ENCODE results near the gene SPG7. TPM values are rescaled to one million over a fixed set of nuclear protein-coding genes. Genes with fewer than 3 reads are reported as not detected.

SPG7 gene
- total and polyA plus RNA-seq, 5 experiments from 2014 or later, result 44.8 to 169 (median 58.2) TPM

DNA sequence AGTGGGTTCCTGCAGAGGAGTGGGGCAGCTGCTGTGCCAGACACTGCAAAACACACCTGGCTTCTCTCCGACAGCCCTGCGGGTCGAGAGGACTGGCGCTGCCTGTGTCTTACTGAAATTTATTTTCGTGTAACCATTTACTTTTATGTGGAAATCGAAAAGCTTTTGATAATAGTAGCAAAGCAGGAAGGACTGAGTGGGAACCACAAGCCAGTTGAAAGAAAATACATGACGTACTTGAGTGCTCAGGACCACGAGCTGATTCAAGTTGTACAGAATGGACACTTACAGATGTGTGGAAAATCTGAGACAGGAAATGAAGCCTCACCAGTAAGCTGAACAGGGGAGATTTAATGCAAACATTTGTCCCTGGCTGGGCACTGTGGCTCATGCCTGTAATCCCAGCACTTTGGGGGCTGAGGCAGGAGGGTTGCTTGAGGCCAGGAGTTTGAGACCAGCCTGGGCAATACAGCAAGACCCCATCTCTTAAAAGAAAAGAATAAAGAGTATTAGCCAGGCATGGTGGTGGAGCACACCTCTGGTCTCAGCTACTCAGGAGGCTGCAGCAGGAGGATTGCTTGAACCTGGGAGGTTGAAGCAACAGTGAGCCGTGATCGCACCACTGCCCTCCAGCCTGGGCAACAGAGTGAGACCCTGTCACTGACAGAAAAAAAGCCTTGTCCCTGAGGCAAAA, 41.0 kb downstream of the SPG7 start:
- ATAC-seq (peak; percentile 90 to 94), DNase-seq (peak in 7 of 10 donors; percentile 24 to 82 (median 61))
- Mint-ChIP-seq H3K9me3 (no peaks in the 10 kb centered on the region), H3K4me1 (peaks cover 9 to 35% (median 24%) of the 10 kb centered on the region in 4 donors), H3K36me3 (peaks cover 0 to 52% (median 8%) of the 10 kb centered on the region in 3 donors), H3K27me3 (no peaks in the 10 kb centered on the region), H3K4me3 (peak overlapping the region; percentile 33 to 91 (median 78)), H3K27ac (peak overlapping the region; percentile 86 to 99 (median 96))
- POLR2A ChIA-PET, result interaction anchor here (0.6 to 2.5 kb wide), 13 partner anchors 9 to 1118 kb away, joined by 3 to 15 read pairs (median 4); partner anchors contain the start of genes RPL13 and SPG7

DNA sequence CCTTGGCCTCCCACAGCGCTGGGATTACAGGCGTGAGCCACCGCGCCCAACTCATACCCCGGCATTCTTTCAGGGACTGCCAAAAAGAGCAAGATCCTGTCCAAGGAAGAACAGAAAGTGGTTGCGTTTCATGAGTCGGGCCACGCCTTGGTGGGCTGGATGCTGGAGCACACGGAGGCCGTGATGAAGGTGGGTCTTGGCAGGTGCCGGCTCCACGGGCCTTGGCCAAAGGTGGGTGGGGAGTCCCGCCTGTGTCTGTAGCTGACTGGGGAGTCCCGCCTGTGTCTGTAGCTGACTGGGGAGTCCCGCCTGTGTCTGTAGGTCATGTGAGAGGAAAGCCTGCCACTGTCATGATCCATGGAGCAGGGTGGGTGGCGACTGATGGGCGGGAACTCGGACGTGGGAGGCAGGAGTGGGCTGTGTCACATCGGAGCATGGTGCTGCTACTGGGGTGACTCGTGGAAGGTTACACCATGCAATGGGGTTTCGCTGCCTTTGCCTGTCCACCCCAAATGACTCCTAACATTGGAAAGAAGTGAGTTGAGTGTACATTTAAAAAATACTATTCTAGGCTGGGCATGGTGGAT, 42.3 kb downstream of the SPG7 start:
- ATAC-seq (no peak), DNase-seq (no peak)
- Mint-ChIP-seq H3K9me3 (no peaks in the 10 kb centered on the region), H3K4me3 (peak overlapping the region in 1 of 10 donors; percentile 76), H3K36me3 (peaks cover 0 to 55% (median 8%) of the 10 kb centered on the region in 3 donors), H3K27me3 (no peaks in the 10 kb centered on the region), H3K4me1 (peaks cover 9 to 35% (median 24%) of the 10 kb centered on the region in 4 donors), H3K27ac (peak overlapping the region in 8 of 10 donors; percentile 15 to 98 (median 60))
- POLR2A ChIA-PET, result interaction anchor here (0.6 to 2.5 kb wide), 2 partner anchors 9 to 43 kb away, joined by 3 to 13 read pairs; partner anchors contain the start of gene SPG7

DNA sequence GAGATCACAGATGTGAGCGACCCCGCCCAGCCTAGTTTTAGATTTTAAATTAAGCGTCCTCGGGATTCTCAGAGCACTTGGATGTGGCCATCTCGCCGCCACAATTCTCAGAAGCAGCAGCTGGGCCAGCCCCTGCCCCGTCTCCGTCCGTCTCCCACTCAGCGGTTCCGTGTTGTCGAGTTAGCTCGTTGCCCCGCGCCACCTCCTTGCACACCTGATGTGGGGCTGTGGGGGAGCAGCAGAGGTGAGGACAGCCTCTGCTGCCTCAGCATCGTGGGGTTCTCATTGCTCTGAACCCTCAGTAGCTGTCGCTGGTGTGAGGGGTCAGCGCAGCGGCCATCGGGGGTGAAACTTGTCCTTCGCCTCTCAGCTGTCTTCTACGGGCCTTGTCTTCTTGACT, 44.1 kb downstream of the SPG7 start:
- Mint-ChIP-seq H3K36me3 (peaks cover 0 to 51% (median 4%) of the 10 kb centered on the region in 3 donors), H3K27ac (peak overlapping the region in 4 of 10 donors; percentile 12 to 62 (median 33)), H3K27me3 (no peaks in the 10 kb centered on the region), H3K4me1 (peaks cover 9 to 45% (median 27%) of the 10 kb centered on the region in 4 donors), H3K4me3 (peak overlapping the region in 1 of 10 donors; percentile 10), H3K9me3 (no peaks in the 10 kb centered on the region)
- DNase-seq, result no peak
- no peak for ATAC-seq
- POLR2A ChIA-PET, result no interaction called here

DNA sequence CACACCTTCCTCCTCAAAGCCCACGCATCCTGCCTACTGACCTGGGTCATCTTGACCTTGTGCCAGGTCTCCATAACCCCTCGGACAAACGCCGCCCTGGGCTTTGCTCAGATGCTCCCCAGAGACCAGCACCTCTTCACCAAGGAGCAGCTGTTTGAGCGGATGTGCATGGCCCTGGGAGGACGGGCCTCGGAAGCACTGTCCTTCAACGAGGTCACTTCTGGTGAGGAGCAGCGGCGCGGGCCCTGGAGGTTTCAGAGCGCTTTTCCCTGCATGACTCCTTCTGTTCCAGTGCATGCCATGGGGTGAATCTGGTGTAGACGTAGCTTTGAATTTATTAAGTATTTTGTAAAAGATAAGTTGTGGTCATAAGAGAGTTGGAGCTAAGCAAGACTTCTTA, 44.7 kb downstream of the SPG7 start:
- DNase-seq (no peak), ATAC-seq (no peak)
- Mint-ChIP-seq H3K9me3 (no peaks in the 10 kb centered on the region), H3K27me3 (no peaks in the 10 kb centered on the region), H3K4me3 (no peak overlapping the region), H3K36me3 (peaks cover 0 to 49% (median 4%) of the 10 kb centered on the region in 3 donors), H3K27ac (peak overlapping the region in 1 of 10 donors; percentile 11), H3K4me1 (peaks cover 14 to 50% (median 31%) of the 10 kb centered on the region in 4 donors)
- POLR2A ChIA-PET, result interaction anchor here (0.6 to 0.8 kb wide), 2 partner anchors 10 to 25 kb away, joined by 7 read pairs; no protein-coding TSS in a partner anchor

DNA sequence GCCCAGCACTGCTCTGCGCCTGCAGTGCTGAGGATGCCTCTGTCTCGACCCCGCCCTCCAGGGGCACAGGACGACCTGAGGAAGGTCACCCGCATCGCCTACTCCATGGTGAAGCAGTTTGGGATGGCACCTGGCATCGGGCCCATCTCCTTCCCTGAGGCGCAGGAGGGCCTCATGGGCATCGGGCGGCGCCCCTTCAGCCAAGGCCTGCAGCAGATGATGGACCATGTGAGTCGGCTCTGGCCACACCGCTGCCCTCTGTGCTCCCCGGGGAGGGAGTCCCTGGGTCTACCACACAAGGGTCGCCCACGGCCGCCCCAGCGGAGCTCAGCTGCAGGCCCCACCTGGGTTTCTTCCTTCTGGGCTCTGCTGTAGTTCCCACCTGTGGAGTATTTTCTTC, 45.5 kb downstream of the SPG7 start:
- DNase-seq, result no peak
- no peaks in the 10 kb centered on the region for H3K27me3 Mint-ChIP-seq

DNA sequence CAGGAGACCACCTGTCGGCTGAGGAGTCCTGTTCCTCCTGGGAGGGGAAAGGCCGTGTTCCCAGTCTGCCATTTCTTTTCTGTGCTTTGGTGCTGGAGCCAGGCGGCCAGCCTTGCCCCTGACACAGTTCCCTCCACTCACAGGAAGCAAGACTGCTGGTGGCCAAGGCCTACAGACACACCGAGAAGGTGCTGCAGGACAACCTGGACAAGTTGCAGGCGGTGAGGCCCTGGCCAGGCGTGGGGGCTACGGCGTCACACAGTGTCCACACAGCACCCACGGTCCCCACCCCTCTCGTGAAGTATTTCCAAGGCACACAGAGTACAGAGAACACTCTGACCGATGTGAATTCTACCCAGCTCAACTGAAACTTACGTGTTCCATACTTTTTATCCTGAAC, 46.1 kb downstream of the SPG7 start:
- POLR2A ChIA-PET, result interaction anchor here (0.6 to 0.8 kb wide), 2 partner anchors 15 to 44 kb away, joined by 3 read pairs; no protein-coding TSS in a partner anchor
- H3K4me3 Mint-ChIP-seq, result no peak overlapping the region
- ATAC-seq (no peak), DNase-seq (no peak)
- peaks cover 8 to 38% (median 21%) of the 10 kb centered on the region in 4 donors for H3K4me1 Mint-ChIP-seq
- H3K27me3 Mint-ChIP-seq, result no peaks in the 10 kb centered on the region
- peaks cover 0 to 42% (median 4%) of the 10 kb centered on the region in 3 donors for H3K36me3 Mint-ChIP-seq
- no peaks in the 10 kb centered on the region for H3K9me3 Mint-ChIP-seq
- H3K27ac Mint-ChIP-seq, result no peak overlapping the region

More for the DNA sequence above, 45.5 kb downstream of the SPG7 start:
- Mint-ChIP-seq H3K4me1 (peaks cover 11 to 44% (median 26%) of the 10 kb centered on the region in 4 donors), H3K36me3 (peaks cover 0 to 46% (median 4%) of the 10 kb centered on the region in 3 donors), H3K9me3 (no peaks in the 10 kb centered on the region), H3K27ac (no peak overlapping the region), H3K4me3 (no peak overlapping the region)
- POLR2A ChIA-PET, result interaction anchor here (0.6 to 0.8 kb wide), 2 partner anchors 26 to 44 kb away, joined by 3 to 7 read pairs; no protein-coding TSS in a partner anchor
- no peak for ATAC-seq

DNA sequence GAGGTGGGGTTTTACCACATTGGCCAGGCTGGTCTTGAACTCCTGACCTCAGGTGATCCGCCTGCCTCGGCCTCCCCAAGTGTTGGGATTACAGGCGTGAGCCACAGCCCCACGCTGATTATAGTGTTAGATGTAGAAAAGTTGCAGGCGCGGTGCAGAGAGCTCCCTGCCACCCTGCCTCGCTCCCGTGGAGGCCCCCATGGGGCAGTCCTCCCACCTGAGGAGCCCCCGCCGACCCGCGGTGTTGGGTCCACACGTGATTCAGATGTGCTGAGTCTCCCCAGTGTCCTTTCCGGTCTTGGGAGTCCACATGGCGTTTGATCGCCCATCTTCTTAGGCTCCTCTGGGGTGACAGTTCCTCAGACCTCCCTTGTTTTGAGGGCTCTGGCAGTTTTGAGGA, 47.1 kb downstream of the SPG7 start:
- H3K27me3 Mint-ChIP-seq, result no peaks in the 10 kb centered on the region
- no peak for ATAC-seq
- no peak overlapping the region for H3K27ac Mint-ChIP-seq
- DNase-seq, result no peak
- peaks cover 6 to 32% (median 21%) of the 10 kb centered on the region in 4 donors for H3K4me1 Mint-ChIP-seq
- peaks cover 0 to 38% (median 4%) of the 10 kb centered on the region in 3 donors for H3K36me3 Mint-ChIP-seq
- POLR2A ChIA-PET, result no interaction called here
- H3K9me3 Mint-ChIP-seq, result no peaks in the 10 kb centered on the region
- H3K4me3 Mint-ChIP-seq, result no peak overlapping the region

DNA sequence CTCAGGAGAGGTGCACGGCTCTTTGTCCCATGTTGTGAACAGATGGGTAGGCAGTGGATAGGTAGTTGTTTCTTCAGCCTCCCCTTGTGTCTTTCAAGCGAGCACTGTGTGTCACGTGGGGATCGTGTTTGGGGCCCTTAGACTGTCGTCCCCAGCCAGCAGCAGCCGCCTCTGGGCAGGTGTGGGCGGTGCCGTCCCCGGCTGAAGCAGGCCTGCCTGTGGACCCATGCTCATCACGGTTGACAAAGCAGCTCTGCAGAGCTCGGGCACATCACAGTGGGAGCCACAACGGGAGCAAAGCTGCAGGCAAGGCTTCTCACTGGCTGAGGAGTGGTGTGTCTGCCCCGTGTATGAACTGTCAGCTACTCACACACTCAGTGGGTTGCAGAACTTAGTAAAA, 47.6 kb downstream of the SPG7 start:
- no peaks in the 10 kb centered on the region for H3K27me3 Mint-ChIP-seq
- peaks cover 6 to 27% (median 20%) of the 10 kb centered on the region in 4 donors for H3K4me1 Mint-ChIP-seq
- no peak overlapping the region for H3K4me3 Mint-ChIP-seq
- ATAC-seq (no peak), DNase-seq (no peak)
- H3K27ac Mint-ChIP-seq, result peak overlapping the region in 3 of 10 donors; percentile 36 to 77 (median 41)
- no peaks in the 10 kb centered on the region for H3K9me3 Mint-ChIP-seq
- POLR2A ChIA-PET, result no interaction called here
- peaks cover 0 to 40% (median 4%) of the 10 kb centered on the region in 3 donors for H3K36me3 Mint-ChIP-seq

DNA sequence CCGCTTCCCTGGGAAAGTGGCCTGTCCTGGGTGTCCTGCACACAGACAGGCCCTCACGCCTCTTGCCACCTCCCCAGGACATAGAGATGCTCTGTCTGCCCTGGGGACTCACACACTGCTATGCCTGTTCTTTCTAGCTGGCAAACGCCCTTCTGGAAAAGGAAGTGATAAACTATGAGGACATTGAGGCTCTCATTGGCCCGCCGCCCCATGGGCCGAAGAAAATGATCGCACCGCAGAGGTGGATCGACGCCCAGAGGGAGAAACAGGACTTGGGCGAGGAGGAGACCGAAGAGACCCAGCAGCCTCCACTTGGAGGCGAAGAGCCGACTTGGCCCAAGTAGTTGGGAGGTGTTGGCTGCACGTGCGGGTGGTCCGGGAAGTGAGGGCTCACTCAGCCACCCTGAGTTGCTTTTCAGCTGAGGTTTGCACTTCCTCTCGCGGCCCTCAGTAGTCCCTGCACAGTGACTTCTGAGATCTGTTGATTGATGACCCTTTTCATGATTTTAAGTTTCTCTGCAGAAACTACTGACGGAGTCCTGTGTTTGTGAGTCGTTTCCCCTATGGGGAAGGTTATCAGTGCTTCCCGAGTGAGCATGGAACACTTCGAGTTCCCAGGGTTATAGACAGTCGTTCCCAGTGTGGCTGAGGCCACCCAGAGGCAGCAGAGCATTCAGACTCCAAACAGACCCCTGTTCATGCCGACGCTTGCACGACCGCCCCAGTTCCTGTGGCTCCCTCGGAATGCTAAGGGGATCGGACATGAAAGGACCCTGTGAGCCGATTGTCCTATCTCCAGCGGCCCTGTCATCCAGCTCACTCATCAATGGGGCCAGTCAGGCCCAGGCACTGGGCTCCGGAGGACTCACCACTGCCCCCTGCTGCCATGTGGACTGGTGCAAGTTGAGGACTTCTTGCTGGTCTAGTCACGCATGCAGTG, 48.8 kb downstream of the SPG7 start:
- peak; percentile 54 to 89 (median 74) for DNase-seq
- no peaks in the 10 kb centered on the region for H3K27me3 Mint-ChIP-seq
- H3K9me3 Mint-ChIP-seq, result no peaks in the 10 kb centered on the region
- H3K27ac Mint-ChIP-seq, result peak overlapping the region; percentile 60 to 90 (median 85)
- POLR2A ChIA-PET, result interaction anchor here (0.5 to 3.9 kb wide), 5 partner anchors 15 to 318 kb away, joined by 3 to 19 read pairs (median 4); no protein-coding TSS in a partner anchor
- peak; percentile 26 to 39 for ATAC-seq
- H3K36me3 Mint-ChIP-seq, result peaks cover 0 to 43% (median 10%) of the 10 kb centered on the region in 3 donors
- H3K4me1 Mint-ChIP-seq, result peaks cover 13 to 27% (median 27%) of the 10 kb centered on the region in 4 donors
- H3K4me3 Mint-ChIP-seq, result peak overlapping the region; percentile 13 to 87 (median 63)

DNA sequence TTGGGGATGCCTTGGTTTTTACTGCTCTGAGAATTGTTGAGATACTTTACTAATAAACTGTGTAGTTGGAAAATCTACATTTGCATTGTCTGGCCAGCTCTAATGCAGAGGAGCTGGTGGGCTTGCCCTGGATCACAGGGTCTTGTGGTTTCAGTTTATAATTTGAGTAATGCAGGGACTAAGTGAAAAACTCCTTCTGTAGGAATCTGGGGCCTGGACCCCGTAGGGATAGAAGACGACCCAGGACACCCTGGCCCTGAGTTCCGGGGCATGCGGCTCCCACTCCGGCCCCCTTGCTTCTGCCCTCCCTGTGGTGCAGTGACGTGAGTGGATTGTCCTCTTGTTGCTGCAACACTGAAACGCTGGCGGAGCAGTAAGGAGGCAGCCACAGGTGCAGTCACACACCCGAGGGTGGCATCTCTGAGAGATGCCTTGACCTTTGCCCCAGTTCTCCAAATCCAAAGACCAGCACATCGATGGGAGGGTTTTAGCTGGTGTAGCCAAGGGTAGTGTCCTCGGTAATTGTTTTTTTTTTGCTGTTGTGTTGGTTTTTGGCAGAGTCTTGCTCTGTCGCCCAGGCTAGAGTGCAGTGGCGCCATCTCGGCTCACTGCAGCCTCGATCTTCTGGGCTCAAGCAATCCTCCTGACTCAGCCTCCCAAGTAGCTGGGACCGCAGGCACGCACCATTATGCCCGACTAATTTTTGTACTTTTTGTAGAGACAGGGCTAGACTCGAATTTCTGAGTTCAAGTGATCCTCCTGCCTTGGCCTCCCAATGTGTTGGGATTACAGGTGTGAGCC, 49.7 kb downstream of the SPG7 start:
- POLR2A ChIA-PET, result interaction anchor here (1.3 to 3.9 kb wide), 5 partner anchors 9 to 235 kb away, joined by 3 to 19 read pairs (median 5); no protein-coding TSS in a partner anchor

More for the DNA sequence above, 49.7 kb downstream of the SPG7 start:
- DNase-seq (no peak), ATAC-seq (no peak)
- Mint-ChIP-seq H3K27ac (peak overlapping the region; percentile 60 to 90 (median 85)), H3K36me3 (peaks cover 0 to 45% (median 15%) of the 10 kb centered on the region in 3 donors), H3K4me3 (peak overlapping the region; percentile 13 to 87 (median 63)), H3K4me1 (peaks cover 16 to 36% (median 33%) of the 10 kb centered on the region in 4 donors), H3K27me3 (no peaks in the 10 kb centered on the region), H3K9me3 (no peaks in the 10 kb centered on the region)
